Measurements from ENCODE around the gene TMEM126B.

DNA sequence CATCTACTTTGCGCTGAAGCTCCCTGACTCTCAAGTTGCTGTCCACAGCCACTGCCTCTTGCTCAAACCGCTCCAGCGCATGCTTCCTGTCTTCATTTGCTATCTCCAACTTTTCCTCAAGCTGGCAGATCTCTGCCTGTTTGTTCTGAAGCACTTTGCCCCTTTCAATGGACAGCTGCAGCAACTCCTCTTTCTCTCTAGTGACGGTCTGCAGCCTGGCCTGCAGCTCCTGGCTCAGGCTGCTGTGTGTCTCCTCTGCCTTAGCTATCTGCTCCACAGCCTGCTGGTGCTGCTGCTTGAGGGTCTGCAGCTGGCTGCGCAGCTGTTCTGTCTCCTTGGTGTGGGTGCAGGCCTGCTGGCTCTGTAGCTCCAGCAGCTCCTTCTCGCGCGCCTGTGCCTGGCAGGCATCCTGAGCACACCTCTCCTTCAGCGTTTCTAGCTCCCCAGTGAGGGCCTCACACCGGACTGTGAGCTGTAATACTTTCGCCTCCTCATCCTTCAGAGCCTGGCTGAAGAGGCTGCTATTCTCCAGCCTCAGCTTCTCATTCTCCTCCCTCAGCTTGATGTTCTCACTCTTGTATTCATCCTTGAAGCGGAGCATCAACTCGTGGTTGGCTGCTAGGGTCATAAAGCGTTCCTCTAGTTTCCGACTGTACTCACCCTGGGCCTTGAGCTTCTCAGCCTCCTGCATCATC, 56.9 kb downstream of the TMEM126B start:
- TF ChIP-seq, protein P1, sequence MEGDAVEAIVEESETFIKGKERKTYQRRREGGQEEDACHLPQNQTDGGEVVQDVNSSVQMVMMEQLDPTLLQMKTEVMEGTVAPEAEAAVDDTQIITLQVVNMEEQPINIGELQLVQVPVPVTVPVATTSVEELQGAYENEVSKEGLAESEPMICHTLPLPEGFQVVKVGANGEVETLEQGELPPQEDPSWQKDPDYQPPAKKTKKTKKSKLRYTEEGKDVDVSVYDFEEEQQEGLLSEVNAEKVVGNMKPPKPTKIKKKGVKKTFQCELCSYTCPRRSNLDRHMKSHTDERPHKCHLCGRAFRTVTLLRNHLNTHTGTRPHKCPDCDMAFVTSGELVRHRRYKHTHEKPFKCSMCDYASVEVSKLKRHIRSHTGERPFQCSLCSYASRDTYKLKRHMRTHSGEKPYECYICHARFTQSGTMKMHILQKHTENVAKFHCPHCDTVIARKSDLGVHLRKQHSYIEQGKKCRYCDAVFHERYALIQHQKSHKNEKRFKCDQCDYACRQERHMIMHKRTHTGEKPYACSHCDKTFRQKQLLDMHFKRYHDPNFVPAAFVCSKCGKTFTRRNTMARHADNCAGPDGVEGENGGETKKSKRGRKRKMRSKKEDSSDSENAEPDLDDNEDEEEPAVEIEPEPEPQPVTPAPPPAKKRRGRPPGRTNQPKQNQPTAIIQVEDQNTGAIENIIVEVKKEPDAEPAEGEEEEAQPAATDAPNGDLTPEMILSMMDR (IDR thresholded peaks at IDR 0.05; ENCODE audit: insufficient read depth, low read depth, low read length), result no peak
- TF ChIP-seq EZH2 (IDR thresholded peaks at IDR 0.05; ENCODE audit: insufficient read depth, low read length), result no peak

Measured in astrocyte (in vitro differentiated cells and primary cell).